Measurements from ENCODE around the gene NEB. TPM values are rescaled to one million over a fixed set of nuclear protein-coding genes. Genes with fewer than 3 reads are reported as not detected.
"Not testable (repeated sequence)": the region's sequence is repeated elsewhere in the genome, so short reads cannot be mapped to it uniquely, and the experiment has no call there.

Gene NEB
- polyA plus RNA-seq, 1 experiment = 0.14 TPM

DNA sequence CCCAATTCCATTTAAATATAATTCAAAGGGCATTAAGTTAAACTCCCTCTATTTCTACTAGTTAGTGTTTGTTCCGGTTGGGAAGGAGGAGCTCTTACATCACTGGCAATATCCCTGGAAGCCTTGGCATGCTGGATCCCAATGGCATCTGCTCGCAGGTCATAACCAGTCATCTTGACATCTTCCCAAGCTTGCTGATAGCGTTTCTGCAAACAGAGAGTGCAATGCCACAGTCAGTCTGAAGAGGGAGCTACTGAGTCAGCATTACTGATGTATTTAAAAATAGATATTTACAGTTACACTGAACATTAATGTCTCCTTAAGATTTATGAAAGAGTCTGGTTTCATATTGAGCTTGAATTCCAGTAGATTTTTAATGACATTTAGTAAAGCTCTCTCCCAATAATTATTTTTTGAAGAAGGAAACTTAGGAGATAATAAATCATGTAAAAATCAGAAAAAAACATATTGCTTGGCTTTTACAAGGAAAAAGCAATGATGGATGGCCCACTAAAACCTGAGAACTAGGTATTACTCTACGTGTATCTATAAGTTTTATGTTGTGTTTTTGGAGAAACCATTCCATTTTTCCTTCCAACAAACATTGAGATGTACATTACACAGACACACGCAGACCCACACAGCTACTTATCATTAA is 142.9 kb downstream of the NEB start:
- H3K27ac ChIP-seq (ENCODE audit: low read depth, low read length); H3K27me3 ChIP-seq (ENCODE audit: control insufficient read depth, insufficient read depth, low read length); DNase-seq (ENCODE audit: low read depth, low spot score); POLR2A ChIA-PET; H3K9me3 ChIP-seq (ENCODE audit: control insufficient read depth, insufficient read depth, low read length); CTCF ChIA-PET; H3K4me3 ChIP-seq (ENCODE audit: low read depth, low read length): not testable (repeated sequence)

DNA sequence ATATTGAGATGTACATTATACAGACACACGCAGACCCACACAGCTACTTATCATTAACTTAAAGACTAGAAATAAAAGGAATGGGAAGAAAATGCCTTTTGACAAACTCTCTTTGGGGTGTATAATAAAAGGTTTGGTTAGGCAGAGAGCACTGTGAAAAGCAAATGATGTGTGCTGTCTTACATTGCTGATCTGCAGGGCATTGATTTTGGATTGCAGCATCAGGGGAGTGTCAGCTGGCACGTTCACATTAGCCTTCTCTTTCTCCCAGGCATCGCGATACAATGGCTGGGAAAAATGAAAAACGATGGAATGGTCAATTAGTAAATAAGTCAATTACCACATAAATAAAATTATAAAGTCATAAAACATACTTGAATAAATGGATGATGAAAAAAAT is 153.0 kb downstream of the NEB start:
- H3K9me3 ChIP-seq (ENCODE audit: control insufficient read depth, insufficient read depth, low read length); CTCF ChIA-PET; H3K27me3 ChIP-seq (ENCODE audit: control insufficient read depth, insufficient read depth, low read length); POLR2A ChIA-PET; H3K4me3 ChIP-seq (ENCODE audit: low read depth, low read length); DNase-seq (ENCODE audit: low read depth, low spot score); H3K27ac ChIP-seq (ENCODE audit: low read depth, low read length): not testable (repeated sequence)

DNA sequence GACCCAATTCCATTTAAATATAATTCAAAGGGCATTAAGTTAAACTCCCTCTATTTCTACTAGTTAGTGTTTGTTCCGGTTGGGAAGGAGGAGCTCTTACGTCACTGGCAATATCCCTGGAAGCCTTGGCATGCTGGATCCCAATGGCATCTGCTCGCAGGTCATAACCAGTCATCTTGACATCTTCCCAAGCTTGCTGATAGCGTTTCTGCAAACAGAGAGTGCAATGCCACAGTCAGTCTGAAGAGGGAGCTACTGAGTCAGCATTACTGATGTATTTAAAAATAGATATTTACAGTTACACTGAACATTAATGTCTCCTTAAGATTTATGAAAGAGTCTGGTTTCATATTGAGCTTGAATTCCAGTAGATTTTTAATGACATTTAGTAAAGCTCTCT is 153.6 kb downstream of the NEB start:
- DNase-seq (ENCODE audit: low read depth, low spot score); POLR2A ChIA-PET; H3K9me3 ChIP-seq (ENCODE audit: control insufficient read depth, insufficient read depth, low read length); H3K4me3 ChIP-seq (ENCODE audit: low read depth, low read length); CTCF ChIA-PET; H3K27me3 ChIP-seq (ENCODE audit: control insufficient read depth, insufficient read depth, low read length); H3K27ac ChIP-seq (ENCODE audit: low read depth, low read length): not testable (repeated sequence)

DNA sequence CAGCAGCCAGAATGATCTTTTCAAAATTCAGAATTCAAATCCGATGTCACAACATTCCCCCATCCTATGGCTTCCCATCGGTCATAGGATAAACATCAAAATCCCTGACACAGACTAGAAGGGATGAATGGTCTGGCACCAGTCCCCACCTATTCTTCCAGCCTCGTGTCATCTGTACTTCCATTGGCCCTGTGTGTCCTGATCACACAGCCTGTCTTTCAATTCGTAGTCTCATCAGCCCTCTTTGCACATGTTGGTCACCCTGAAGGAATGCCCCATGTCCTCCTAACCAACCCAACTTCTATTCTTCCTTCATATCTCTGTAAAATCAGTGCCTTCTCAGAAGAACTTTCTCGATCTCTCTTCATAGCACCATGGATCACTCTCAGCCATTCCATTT is 157.2 kb downstream of the NEB start:
- ChIA-PET POLR2A (no interaction called here), CTCF (no interaction called here)
- Histone ChIP-seq H3K9me3 (ENCODE audit: control insufficient read depth, insufficient read depth, low read length) (no peaks in the 10 kb centered on the region), H3K4me3 (ENCODE audit: low read depth, low read length) (no peak overlapping the region), H3K27ac (ENCODE audit: low read depth, low read length) (no peak overlapping the region), H3K27me3 (ENCODE audit: control insufficient read depth, insufficient read depth, low read length) (no peaks in the 10 kb centered on the region)
- DNase-seq (ENCODE audit: low read depth, low spot score) = no peak
- TF ChIP-seq, protein P1, sequence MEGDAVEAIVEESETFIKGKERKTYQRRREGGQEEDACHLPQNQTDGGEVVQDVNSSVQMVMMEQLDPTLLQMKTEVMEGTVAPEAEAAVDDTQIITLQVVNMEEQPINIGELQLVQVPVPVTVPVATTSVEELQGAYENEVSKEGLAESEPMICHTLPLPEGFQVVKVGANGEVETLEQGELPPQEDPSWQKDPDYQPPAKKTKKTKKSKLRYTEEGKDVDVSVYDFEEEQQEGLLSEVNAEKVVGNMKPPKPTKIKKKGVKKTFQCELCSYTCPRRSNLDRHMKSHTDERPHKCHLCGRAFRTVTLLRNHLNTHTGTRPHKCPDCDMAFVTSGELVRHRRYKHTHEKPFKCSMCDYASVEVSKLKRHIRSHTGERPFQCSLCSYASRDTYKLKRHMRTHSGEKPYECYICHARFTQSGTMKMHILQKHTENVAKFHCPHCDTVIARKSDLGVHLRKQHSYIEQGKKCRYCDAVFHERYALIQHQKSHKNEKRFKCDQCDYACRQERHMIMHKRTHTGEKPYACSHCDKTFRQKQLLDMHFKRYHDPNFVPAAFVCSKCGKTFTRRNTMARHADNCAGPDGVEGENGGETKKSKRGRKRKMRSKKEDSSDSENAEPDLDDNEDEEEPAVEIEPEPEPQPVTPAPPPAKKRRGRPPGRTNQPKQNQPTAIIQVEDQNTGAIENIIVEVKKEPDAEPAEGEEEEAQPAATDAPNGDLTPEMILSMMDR (IDR thresholded peaks at IDR 0.05; ENCODE audit: low read depth, low read length) = no peak

DNA sequence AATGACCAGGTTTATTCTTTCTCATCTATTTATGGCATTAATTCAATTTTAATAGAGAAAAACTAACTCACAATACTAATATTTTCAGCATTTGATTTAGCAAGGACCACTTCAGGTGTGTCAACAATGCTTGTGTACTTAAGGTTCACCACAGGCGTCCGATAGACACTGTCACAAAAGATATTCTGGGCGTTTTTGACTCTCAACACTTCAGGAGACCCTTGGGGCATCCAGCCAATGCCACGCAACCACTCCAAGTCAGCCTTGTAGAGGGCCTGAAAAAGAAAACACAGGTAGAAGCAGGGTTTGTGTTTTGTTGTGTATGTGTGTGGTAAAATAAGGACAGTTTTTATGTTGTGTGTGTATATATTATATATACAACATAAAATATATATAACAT is 158.2 kb downstream of the NEB start:
- ChIA-PET POLR2A (no interaction called here), CTCF (no interaction called here)
- TF ChIP-seq, protein P1 (IDR thresholded peaks at IDR 0.05; ENCODE audit: low read depth, low read length) = no peak
- no peak overlapping the region for H3K27ac ChIP-seq (ENCODE audit: low read depth, low read length)
- DNase-seq (ENCODE audit: low read depth, low spot score) = no peak
- no peak overlapping the region for H3K4me3 ChIP-seq (ENCODE audit: low read depth, low read length)
- no peaks in the 10 kb centered on the region for H3K27me3 ChIP-seq (ENCODE audit: control insufficient read depth, insufficient read depth, low read length)
- no peaks in the 10 kb centered on the region for H3K9me3 ChIP-seq (ENCODE audit: control insufficient read depth, insufficient read depth, low read length)

DNA sequence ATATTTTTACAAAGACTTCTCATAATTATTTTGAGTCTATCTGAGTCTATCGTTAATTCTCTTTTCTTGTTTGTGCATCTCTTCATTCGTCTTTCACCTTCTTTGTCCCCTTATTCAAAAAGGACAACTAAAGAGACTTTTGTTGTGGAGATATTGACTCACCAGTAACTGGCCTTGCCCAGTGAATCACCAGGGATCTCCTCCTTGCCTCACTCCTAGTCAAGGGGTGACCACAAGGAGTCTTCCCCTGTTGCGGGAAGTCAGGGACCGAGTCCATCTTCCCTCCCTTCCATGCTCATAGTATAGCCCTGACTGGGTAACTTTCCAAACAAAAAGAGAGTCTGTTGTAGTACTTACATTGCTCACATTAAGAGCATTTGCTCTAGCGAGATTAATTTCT is 158.9 kb downstream of the NEB start:
- Histone ChIP-seq H3K27ac (ENCODE audit: low read depth, low read length) (no peak overlapping the region), H3K27me3 (ENCODE audit: control insufficient read depth, insufficient read depth, low read length) (no peaks in the 10 kb centered on the region), H3K9me3 (ENCODE audit: control insufficient read depth, insufficient read depth, low read length) (no peaks in the 10 kb centered on the region), H3K4me3 (ENCODE audit: low read depth, low read length) (no peak overlapping the region)
- DNase-seq (ENCODE audit: low read depth, low spot score) = no peak
- TF ChIP-seq, protein P1 (IDR thresholded peaks at IDR 0.05; ENCODE audit: low read depth, low read length) = no peak
- POLR2A ChIA-PET = no interaction called here
- CTCF ChIA-PET = no interaction called here

Measured in AG04450 (cell line).